GM12878 (cell line): ENCODE measurements around the gene PKD2. TPM values are rescaled to one million over a fixed set of nuclear protein-coding genes. Genes with fewer than 3 reads are reported as not detected.

Source experiments
- ATAC-seq: fragments of 200-7000 bp; cut with Tn5 transposase; 3 replicates; pipeline ENCODE4 v1.9.1; 2020; ENCODE audit warnings: mild to moderate bottlenecking, moderate library complexity
- BruUV-seq: library from RNA; stranded (reverse); fragments of 400-500 nt; replicated peaks from 2 replicates; lab custom pipeline; 2021; lab: Mats Ljungman, UMichigan
- CTCF ChIA-PET: fragments of 300-600 bp; sonication (Branson Sonifier 250); formaldehyde crosslinking; extraction: SDS; loops from one replicate; lab custom pipeline; 2021; ENCODE audit warnings: inconsistent platforms; lab: Yijun Ruan, JAX
- POLR2A ChIA-PET: fragments of 350-600 bp; formaldehyde crosslinking; extraction: SDS; loops from one replicate; lab custom pipeline; 2021; ENCODE audit warnings: inconsistent platforms; lab: Charles Lee
- RAD21 ChIA-PET: fragments of 300-600 bp; sonication (Branson Sonifier 250); formaldehyde crosslinking; loops from one replicate; lab custom pipeline; 2023; ENCODE audit warnings: antibody characterized with exemption; ENCODE audit not compliant: unreplicated experiment; lab: Charles Lee
- SMC1A ChIA-PET: fragments of 300-600 bp; sonication (Branson Sonifier 250); formaldehyde crosslinking; loops from one replicate; lab custom pipeline; 2023; ENCODE audit not compliant: unreplicated experiment, uncharacterized antibody; lab: Charles Lee
- DNase-seq: peaks from one replicate; pipeline ENCODE4 v3.0.0-alpha.2; 2011; ENCODE audit warnings: low read depth, low spot score
- FAIRE-seq: peaks from 3 replicates; lab custom pipeline; 2011; peaks lifted over from hg19 to GRCh38; lab: Jason Lieb, UNC
- H2AFZ ChIP-seq: 2 replicates; pipeline ENCODE4 v1.6.0; 2011; ENCODE audit warnings: low read depth, low read length, control low read depth; ENCODE audit not compliant: control insufficient read depth
- H3K27ac ChIP-seq: 2 replicates; pipeline ENCODE4 v1.5.1; 2011; ENCODE audit warnings: control low read depth; ENCODE audit not compliant: control insufficient read depth, insufficient read depth
- H3K27me3 ChIP-seq, 2 experiments: replicated peaks in 1 of 2; 2 replicates each; pipeline versions ENCODE4 v1.6.0 to v1.6.1; 2011; ENCODE audit warnings: low read length in 1 of 2; ENCODE audit not compliant: control insufficient read depth in 2 of 2, insufficient read depth in 2 of 2
- H3K36me3 ChIP-seq, 2 experiments: 2 replicates each; pipeline ENCODE4 v1.5.1; 2011; ENCODE audit warnings: low read length in 1 of 2; ENCODE audit not compliant: control insufficient read depth in 2 of 2, insufficient read depth in 2 of 2
- H3K4me1 ChIP-seq: 2 replicates; pipeline ENCODE4 v1.6.1; 2011; ENCODE audit warnings: mild to moderate bottlenecking, low read length, moderate library complexity, mixed read lengths; ENCODE audit not compliant: control insufficient read depth, insufficient read depth
- H3K4me2 ChIP-seq: 2 replicates; pipeline ENCODE4 v1.6.0; 2011; ENCODE audit warnings: control low read depth; ENCODE audit not compliant: control insufficient read depth, insufficient read depth
- H3K4me3 ChIP-seq: fragments of 200-600 bp; sonication (generic); 2 replicates; pipeline ENCODE4 v1.5.1; 2016
- H3K79me2 ChIP-seq: 2 replicates; pipeline ENCODE4 v1.6.0; 2011; ENCODE audit warnings: low read length; ENCODE audit not compliant: control insufficient read depth, insufficient read depth
- H3K9ac ChIP-seq: 2 replicates; pipeline ENCODE4 v1.8.0; 2011; ENCODE audit warnings: low read length, control low read depth, mixed read lengths; ENCODE audit not compliant: control insufficient read depth, insufficient read depth
- H3K9me3 ChIP-seq: replicated peaks from 3 replicates; pipeline ENCODE4 v1.5.1; 2011; ENCODE audit warnings: mild to moderate bottlenecking, low read length; ENCODE audit not compliant: control insufficient read depth, insufficient read depth
- H4K20me1 ChIP-seq: 2 replicates; pipeline ENCODE4 v1.6.0; 2011; ENCODE audit not compliant: control insufficient read depth, insufficient read depth
- BHLHE40 ChIP-seq, 2 experiments: fragments of 450-650 bp in 1 of 2; IDR thresholded peaks; 2 replicates each; pipeline ENCODE4 v1.6.1; 2011 to 2017; ENCODE audit warnings: low read depth in 2 of 2, borderline replicate concordance in 1 of 2, improper control_type of control experiment in 1 of 2, low read length in 1 of 2, mild to moderate bottlenecking in 1 of 2
- E2F4 ChIP-seq: IDR thresholded peaks from 2 replicates; pipeline ENCODE4 v1.6.1; 2012; ENCODE audit warnings: low read depth, low read length, improper control_type of control experiment
- E2F8 ChIP-seq: fragments of 450-650 bp; IDR thresholded peaks from 2 replicates; pipeline ENCODE4 v1.6.1; 2018; ENCODE audit warnings: mild to moderate bottlenecking, low read depth, moderate library complexity; ENCODE audit not compliant: partially characterized antibody
- HSF1 ChIP-seq: fragments of 150-350 bp; IDR thresholded peaks from 2 replicates; pipeline ENCODE4 v1.6.1; 2014; ENCODE audit warnings: mild to moderate bottlenecking, low read depth, low read length
- MAX ChIP-seq: IDR thresholded peaks from 2 replicates; pipeline ENCODE4 v1.6.1; 2012; ENCODE audit warnings: low read depth, low read length, improper control_type of control experiment
- PKNOX1 ChIP-seq: fragments of 450-650 bp; IDR thresholded peaks from 2 replicates; pipeline ENCODE4 v1.6.1; 2016; ENCODE audit warnings: mild to moderate bottlenecking
- RELA ChIP-seq: fragments of 450-650 bp; IDR thresholded peaks from 2 replicates; pipeline ENCODE4 v1.8.0; 2014; ENCODE audit warnings: borderline replicate concordance; ENCODE audit not compliant: partially characterized antibody
- SREBF1 ChIP-seq: IDR thresholded peaks from 2 replicates; pipeline ENCODE4 v1.6.1; 2012; ENCODE audit warnings: mild to moderate bottlenecking, low read length
- USF1 ChIP-seq: IDR thresholded peaks from 2 replicates; pipeline ENCODE4 v1.6.1; 2011; ENCODE audit warnings: borderline replicate concordance, low read depth, mild to moderate bottlenecking, moderate library complexity, mixed read lengths, low read length; ENCODE audit not compliant: insufficient read depth; ENCODE audit errors: extremely low read length
- WRNIP1 ChIP-seq: IDR thresholded peaks from 2 replicates; pipeline ENCODE4 v1.6.1; 2011; ENCODE audit warnings: low read depth, low read length, improper control_type of control experiment, borderline replicate concordance
- ZBTB4 ChIP-seq: fragments of 450-650 bp; formaldehyde crosslinking; IDR thresholded peaks from 2 replicates; pipeline ENCODE4 v1.4.0; 2022; ENCODE audit warnings: mild to moderate bottlenecking, moderate library complexity
- WGBS: methylation state at CpG from one replicate; pipeline ENCODE4 v1.1.6; 2016; ENCODE audit warnings: low lambda C conversion rate; ENCODE audit not compliant: insufficient replicate concordance, insufficient coverage; ENCODE audit errors: missing lambda C conversion rate; 5-methylcytosine and 5-hydroxymethylcytosine counted together
- in situ Hi-C: fragments of 300-500 bp; cut with MboI; formaldehyde crosslinking; loops from 9 replicates; pipeline ENCODE4 v1.14.3; 2018; ENCODE audit warnings: mixed read lengths
- intact Hi-C: fragments of 100-400 bp; cut with micrococcal nuclease; formaldehyde crosslinking; loops from one replicate; pipeline ENCODE4 v1.14.2; 2022; ENCODE audit not compliant: unreplicated experiment
- polyA plus RNA-seq, 11 experiments: library from polyadenylated mRNA; depleted of rRNA in 4 of 11; unstranded in 6 of 11; stranded (reverse) in 5 of 11; fragments of >200 nt; fragmentation: Nextera tagmentation in 4 of 11; fragmentation: Illumina TruSeq in 1 of 11; extraction: Ambion mirVana in 4 of 11; extraction: Trizol in 1 of 11; gene quantifications; 1 replicate in 1 of 11; 2 replicates in 10 of 11; pipeline versions ENCODE4 v1.2.1 to v1.2.3, GENCODE V29; 2011 to 2016; ENCODE audit warnings: inconsistent platforms in 2 of 11, missing spikeins in 2 of 11, low read depth in 1 of 11
- total RNA-seq, 4 experiments: library from RNA; depleted of rRNA in 3 of 4; stranded (reverse); fragments of >200 nt in 3 of 4; fragmentation: Illumina TruSeq in 1 of 4; extraction: Trizol in 1 of 4; gene quantifications; 2 replicates each; pipeline versions ENCODE4 v1.2.1 to v1.2.3, GENCODE V29; 2013 to 2021

PKD2 gene
- total and polyA plus RNA-seq, 10 of the 15 experiments (the other 5 are each of a cell fraction or from before 2014, with no cell fraction given), result 2.0 to 13.8 (median 8.4) TPM

GRCh38 chr4:88058295-88058694, 50.9 kb downstream of the PKD2 start:
- FAIRE-seq, result no peak
- 96% methylated on average over 3 of the region's 3 CpGs for WGBS
- in situ Hi-C loops, result no loop called here
- intact Hi-C loops, result no loop called here
- no peak overlapping the region for H3K4me3 ChIP-seq
- ATAC-seq, result no peak
- no peak overlapping the region for H3K4me2 ChIP-seq
- H3K36me3 ChIP-seq, result no peaks in the 10 kb centered on the region; a peak in 1 of 4 replicates
- no TSS peak for BruUV-seq
- H3K4me1 ChIP-seq, result no peaks in the 10 kb centered on the region
- ChIA-PET POLR2A (interaction anchor here (0.6 kb wide), 3 partner anchors 31 to 678 kb away, joined by 3 to 7 read pairs (median 5); no protein-coding TSS in a partner anchor), RAD21 (no interaction called here), SMC1A (interaction anchor here (0.7 kb wide), 1 partner anchor 13 kb away, joined by 3 read pairs; no protein-coding TSS in a partner anchor), CTCF (no interaction called here)
- H4K20me1 ChIP-seq, result no peaks in the 10 kb centered on the region
- no peak overlapping the region for H3K9ac ChIP-seq
- no peaks in the 10 kb centered on the region for H3K79me2 ChIP-seq
- TF ChIP-seq RELA (no peak), HSF1 (no peak), WRNIP1 (no peak), ZBTB4 (CRISPR knock-in tag) (no peak), E2F8 (no peak), USF1 (no peak), SREBF1 (no peak), MAX (no peak), BHLHE40 (IDR thresholded peaks at IDR 0.05; ENCODE audit: borderline replicate concordance in 1 of 2, low read depth in 2 of 2, low read length in 1 of 2) (no peak), E2F4 (no peak), PKNOX1 (no peak)
- no peaks in the 10 kb centered on the region for H3K27me3 ChIP-seq
- no peak overlapping the region for H3K27ac ChIP-seq
- no peak for DNase-seq
- H2AFZ ChIP-seq, result no peak overlapping the region
- H3K9me3 ChIP-seq, result no peaks in the 10 kb centered on the region
